ENCODE results near the gene SP4.

The SP4 gene

DNA sequence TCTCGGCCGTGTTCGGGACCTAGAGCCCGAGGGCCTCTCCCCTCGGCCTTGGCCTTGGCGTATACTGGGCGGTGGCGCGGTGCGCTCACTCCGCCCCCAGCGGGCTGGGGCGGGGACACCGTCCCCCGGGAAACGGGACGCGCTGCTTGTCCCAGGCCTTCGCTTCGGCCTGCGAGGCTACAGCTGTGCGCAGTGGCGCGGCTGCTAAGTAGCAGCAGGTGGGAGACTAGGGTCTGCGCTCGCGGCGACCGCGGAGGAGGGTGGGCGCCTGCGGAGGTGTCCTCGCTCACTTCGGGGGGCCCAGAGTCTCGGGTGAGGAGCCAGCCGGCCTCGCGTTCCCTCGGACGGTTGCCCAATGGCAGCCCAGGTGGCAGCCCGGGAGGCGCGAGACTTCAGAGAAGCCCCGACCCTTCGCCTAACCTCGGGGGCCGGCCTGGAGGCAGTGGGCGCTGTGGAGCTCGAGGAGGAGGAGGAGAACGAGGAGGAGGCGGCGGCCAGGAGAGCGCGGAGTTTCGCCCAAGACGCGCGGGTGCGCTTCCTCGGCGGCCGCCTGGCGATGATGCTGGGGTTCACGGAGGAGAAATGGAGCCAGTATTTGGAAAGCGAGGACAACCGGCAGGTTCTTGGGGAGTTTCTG lies 115.1 kb downstream of the SP4 start, which contains the start of gene DNAH11:
TSS of gene DNAH11 (plus strand) at position 149 of the 637 bp plus-strand sequence. CDS start at position 356, 207 bp downstream.
- Histone ChIP-seq H3K36me3 (replicated peaks) (no peaks in the 10 kb centered on the region), H3K27ac (no peak within 1 kb of the TSS), H3K27me3 (replicated peaks) (peaks cover 14% of the 10 kb centered on the region), H3K4me3 (ENCODE audit: low read depth, low read length) (peak within 1 kb of the TSS; percentile 53)
- in situ Hi-C loops (cut with HindIII; ENCODE audit: low pct_ligation_motif_present, low sequenced_read_pairs): no loop called here
- TF ChIP-seq, protein P1, sequence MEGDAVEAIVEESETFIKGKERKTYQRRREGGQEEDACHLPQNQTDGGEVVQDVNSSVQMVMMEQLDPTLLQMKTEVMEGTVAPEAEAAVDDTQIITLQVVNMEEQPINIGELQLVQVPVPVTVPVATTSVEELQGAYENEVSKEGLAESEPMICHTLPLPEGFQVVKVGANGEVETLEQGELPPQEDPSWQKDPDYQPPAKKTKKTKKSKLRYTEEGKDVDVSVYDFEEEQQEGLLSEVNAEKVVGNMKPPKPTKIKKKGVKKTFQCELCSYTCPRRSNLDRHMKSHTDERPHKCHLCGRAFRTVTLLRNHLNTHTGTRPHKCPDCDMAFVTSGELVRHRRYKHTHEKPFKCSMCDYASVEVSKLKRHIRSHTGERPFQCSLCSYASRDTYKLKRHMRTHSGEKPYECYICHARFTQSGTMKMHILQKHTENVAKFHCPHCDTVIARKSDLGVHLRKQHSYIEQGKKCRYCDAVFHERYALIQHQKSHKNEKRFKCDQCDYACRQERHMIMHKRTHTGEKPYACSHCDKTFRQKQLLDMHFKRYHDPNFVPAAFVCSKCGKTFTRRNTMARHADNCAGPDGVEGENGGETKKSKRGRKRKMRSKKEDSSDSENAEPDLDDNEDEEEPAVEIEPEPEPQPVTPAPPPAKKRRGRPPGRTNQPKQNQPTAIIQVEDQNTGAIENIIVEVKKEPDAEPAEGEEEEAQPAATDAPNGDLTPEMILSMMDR (IDR thresholded peaks at IDR 0.05; ENCODE audit: low read depth, low read length, missing control alignments): no peak
- DNase-seq: no peak

DNA sequence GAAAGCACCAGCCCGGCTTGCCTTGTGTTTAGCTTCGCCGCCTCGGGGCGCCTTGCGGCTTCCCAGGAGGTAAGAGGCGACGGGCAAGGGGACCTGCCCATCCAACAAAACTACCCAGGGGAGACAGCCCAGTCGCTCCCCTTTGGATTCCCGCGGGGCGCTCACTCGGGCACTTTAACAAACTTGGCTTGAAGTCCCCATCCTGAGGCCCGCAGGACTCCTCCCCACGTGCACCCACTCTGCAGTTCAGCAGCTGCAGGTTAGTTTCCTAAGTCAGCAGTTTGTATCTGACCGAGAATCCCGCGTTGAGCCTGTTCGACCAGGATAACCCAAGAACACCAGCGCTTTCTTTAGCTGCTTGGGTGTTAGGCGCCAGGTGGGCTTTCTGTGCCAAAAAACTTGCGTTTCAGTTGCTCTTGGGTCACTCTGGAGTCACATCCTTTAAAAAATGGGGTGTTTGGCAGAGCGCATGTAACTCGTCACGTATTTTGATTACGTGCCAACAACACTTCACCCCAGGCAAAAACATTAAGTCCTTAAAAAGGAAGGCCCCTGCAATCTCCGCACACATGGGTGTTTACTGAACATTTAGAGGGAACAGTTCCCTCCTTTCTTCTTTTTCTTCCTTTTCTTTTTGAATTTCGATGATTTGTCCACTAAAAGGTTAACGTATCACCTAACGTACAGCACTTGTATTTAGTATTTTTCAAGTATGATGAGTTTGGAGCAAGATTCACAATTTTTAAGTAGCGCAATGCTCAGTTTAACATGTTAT lies 115.8 kb downstream of the SP4 start:
- Histone ChIP-seq H3K27ac (no peak overlapping the region), H3K4me3 (ENCODE audit: low read depth, low read length) (peak overlapping the region; percentile 53), H3K27me3 (replicated peaks) (peaks cover 14% of the 10 kb centered on the region), H3K36me3 (replicated peaks) (no peaks in the 10 kb centered on the region)
- TF ChIP-seq, protein P1 (IDR thresholded peaks at IDR 0.05; ENCODE audit: low read depth, low read length, missing control alignments): no peak
- no peak for DNase-seq
- in situ Hi-C loops (cut with HindIII; ENCODE audit: low pct_ligation_motif_present, low sequenced_read_pairs): no loop called here

DNA sequence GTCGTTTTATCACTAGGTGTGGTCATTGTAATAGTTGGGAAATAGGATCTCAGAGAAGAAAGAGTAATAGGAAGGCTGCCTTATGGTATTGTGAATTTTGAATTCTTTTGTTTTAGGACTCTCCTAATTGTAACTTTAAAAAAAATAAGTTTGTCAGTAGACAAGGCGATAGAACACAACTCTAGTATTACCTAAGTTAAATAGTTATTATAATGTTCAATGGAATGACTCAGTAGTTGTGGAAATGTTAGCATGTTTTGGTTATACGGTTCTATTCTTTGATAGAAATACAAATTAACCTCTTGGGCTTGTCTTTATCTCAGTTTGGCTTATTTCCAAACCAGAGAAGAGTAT lies 116.4 kb downstream of the SP4 start:
- Histone ChIP-seq H3K4me3 (ENCODE audit: low read depth, low read length) (no peak overlapping the region), H3K27ac (no peak overlapping the region), H3K36me3 (replicated peaks) (no peaks in the 10 kb centered on the region), H3K27me3 (replicated peaks) (peaks cover 14% of the 10 kb centered on the region)
- TF ChIP-seq, protein P1 (IDR thresholded peaks at IDR 0.05; ENCODE audit: low read depth, low read length, missing control alignments): no peak
- no peak for DNase-seq
- in situ Hi-C loops (cut with HindIII; ENCODE audit: low pct_ligation_motif_present, low sequenced_read_pairs): no loop called here

DNA sequence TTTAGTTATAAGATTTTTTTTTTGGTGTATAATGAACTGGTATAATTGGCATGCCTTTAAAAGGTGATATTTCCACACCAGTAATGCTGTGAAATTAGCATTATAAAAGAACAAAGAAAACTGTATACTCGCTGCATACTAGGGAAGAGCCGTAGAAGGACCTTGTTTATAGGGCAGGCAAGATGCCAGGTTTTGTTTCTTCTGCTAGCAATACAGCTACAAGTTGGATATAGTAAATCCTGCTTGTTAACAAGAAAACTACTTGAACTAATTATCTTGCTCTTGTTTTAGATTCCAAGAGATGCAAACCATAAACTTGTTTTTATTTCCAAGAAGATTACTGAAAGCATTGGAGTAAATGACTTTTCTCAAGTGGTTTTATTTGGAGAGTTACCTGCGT lies 116.8 kb downstream of the SP4 start:
- no peak for DNase-seq
- Histone ChIP-seq H3K27ac (no peak overlapping the region), H3K27me3 (replicated peaks) (peaks cover 14% of the 10 kb centered on the region), H3K36me3 (replicated peaks) (no peaks in the 10 kb centered on the region), H3K4me3 (ENCODE audit: low read depth, low read length) (no peak overlapping the region)
- in situ Hi-C loops (cut with HindIII; ENCODE audit: low pct_ligation_motif_present, low sequenced_read_pairs): no loop called here
- TF ChIP-seq, protein P1 (IDR thresholded peaks at IDR 0.05; ENCODE audit: low read depth, low read length, missing control alignments): no peak

DNA sequence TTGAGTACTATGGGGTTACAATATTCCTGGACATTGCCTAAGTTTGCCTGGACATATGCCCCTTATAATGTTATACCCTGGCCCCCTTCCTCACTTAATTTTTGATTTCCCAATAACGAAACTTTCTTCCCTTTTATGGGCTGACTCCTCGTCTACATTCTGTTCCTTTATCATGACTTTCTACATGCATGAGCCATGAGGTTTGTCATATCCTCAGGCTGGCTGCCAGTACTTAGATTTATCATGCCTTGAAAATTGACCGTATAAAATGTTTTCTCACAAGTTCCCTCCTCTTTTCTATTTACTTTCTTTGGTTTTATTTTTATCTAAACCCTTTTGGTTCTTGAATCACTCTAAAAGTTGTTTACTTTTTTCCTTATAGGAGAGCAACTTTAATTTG lies 119.6 kb downstream of the SP4 start:
- in situ Hi-C loops (cut with HindIII; ENCODE audit: low pct_ligation_motif_present, low sequenced_read_pairs): no loop called here
- Histone ChIP-seq H3K27ac (no peak overlapping the region), H3K4me3 (ENCODE audit: low read depth, low read length) (no peak overlapping the region), H3K27me3 (replicated peaks) (peaks cover 14% of the 10 kb centered on the region), H3K36me3 (replicated peaks) (no peaks in the 10 kb centered on the region)
- no peak for DNase-seq
- TF ChIP-seq, protein P1 (IDR thresholded peaks at IDR 0.05; ENCODE audit: low read depth, low read length, missing control alignments): no peak
